Breast epithelium (tissue), 4 donors: ENCODE data around the gene SPATA21. TPM values are rescaled to one million over a fixed set of nuclear protein-coding genes. Genes with fewer than 3 reads are reported as not detected.

Source experiments
- DNase-seq, 2 donors: peaks; one replicate each; pipeline ENCODE4 v3.0.0-alpha.2; 2019; ENCODE audit warnings: low spot score in 2 of 2
- H3K27ac ChIP-seq, 2 donors: fragments of 200-600 bp; sonication (generic) in 1 of 2; one replicate each; pipeline ENCODE4 v1.5.1; 2016 to 2019; ENCODE audit warnings: mild to moderate bottlenecking in 1 of 2
- H3K27me3 ChIP-seq, 2 donors: fragments of 200-600 bp; sonication (generic) in 1 of 2; one replicate each; pipeline versions ENCODE4 v1.5.1 to v1.6.0; 2017 to 2019; ENCODE audit warnings: control low read depth in 1 of 2, mild to moderate bottlenecking in 1 of 2
- H3K36me3 ChIP-seq: fragments of 200-600 bp; one replicate; pipeline ENCODE4 v1.5.1; 2019
- H3K4me1 ChIP-seq, 2 donors: fragments of 200-600 bp; sonication (generic); one replicate each; pipeline ENCODE4 v1.5.1; 2016 to 2019; ENCODE audit warnings: control low read depth in 1 of 2
- H3K4me3 ChIP-seq, 3 donors: fragments of 200-600 bp; sonication (generic); 1 replicate in 2 of 3; 2 replicates in 1 of 3; pipeline ENCODE4 v1.5.1; 2016 to 2019; ENCODE audit warnings: mild to moderate bottlenecking in 3 of 3, moderate library complexity in 2 of 3
- H3K9me3 ChIP-seq, 2 donors: fragments of 200-600 bp; sonication (generic) in 1 of 2; one replicate each; pipeline ENCODE4 v1.5.1; 2016 to 2019; ENCODE audit warnings: control low read depth in 1 of 2
- POLR2A ChIP-seq: fragments of 450-650 bp; IDR thresholded peaks from one replicate; pipeline ENCODE4 v1.6.1; 2016; ENCODE audit warnings: antibody characterized with exemption, mild to moderate bottlenecking, moderate library complexity
- POLR2AphosphoS5 ChIP-seq, 3 donors: sonication (generic); formaldehyde crosslinking; IDR thresholded peaks; one replicate each; pipeline ENCODE4 v1.6.1; 2017; ENCODE audit warnings: antibody characterized with exemption in 3 of 3
- intact Hi-C: fragments of 100-400 bp; cut with DNase I; formaldehyde crosslinking; loops from one replicate; pipeline ENCODE4 v1.15.1; 2023; ENCODE audit warnings: low total_unique reads
- total RNA-seq, 3 donors: library from RNA; depleted of rRNA; stranded (reverse); fragments of >200 nt; gene quantifications; one replicate each; pipeline ENCODE4 v1.1.0, GENCODE V29; 2016
- TF ChIP-seq, protein P1 (sequence below), 3 donors: fragments of 450-650 bp; IDR thresholded peaks; one replicate each; pipeline ENCODE4 v1.5.1; 2016 to 2017; ENCODE audit warnings: antibody characterized with exemption in 3 of 3, mild to moderate bottlenecking in 3 of 3, moderate library complexity in 3 of 3

Gene SPATA21
- total RNA-seq, 3 donors from 2014 or later = not detected

GRCh38 chr1:16354619-16355018 is 82.6 kb downstream of the SPATA21 start:
- no peak overlapping the region for H3K27ac ChIP-seq
- intact Hi-C loops = no loop called here

DNA sequence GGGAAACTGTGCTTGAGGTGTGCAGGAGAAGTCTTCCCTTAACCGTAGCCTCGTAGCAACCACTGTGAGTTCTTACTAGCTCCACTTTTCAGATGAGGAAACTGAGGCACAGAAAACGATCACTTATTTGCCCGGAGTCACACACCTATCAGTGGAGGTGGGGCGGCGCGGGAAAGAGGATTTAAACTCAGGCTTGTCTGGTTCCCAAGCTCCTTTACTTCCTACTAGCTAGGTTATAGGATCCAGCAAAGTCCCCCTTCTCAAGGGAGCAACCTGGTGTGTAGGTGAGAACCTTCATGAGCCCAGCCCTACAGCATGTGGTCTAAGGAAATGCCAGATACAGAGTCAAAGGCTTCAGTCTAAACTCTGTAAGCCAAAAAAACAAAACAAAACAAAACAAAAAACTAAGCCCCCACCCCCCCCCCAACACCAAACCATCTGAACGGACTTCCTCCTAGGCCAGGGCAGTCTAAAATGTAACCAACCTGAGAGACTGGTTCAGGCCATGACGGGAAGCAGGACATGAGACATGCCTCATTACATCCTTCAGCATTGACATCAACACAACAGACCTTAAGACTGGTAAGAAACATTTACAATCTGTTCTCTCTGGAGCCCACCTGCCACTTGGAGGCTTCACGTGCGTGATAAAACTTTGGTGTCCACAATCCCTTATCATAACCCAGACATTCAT is 84.2 kb downstream of the SPATA21 start:
- TF ChIP-seq POLR2A (no peak), POLR2AphosphoS5 (IDR thresholded peaks at IDR 0.05) (no peak)
- TF ChIP-seq, protein P1, sequence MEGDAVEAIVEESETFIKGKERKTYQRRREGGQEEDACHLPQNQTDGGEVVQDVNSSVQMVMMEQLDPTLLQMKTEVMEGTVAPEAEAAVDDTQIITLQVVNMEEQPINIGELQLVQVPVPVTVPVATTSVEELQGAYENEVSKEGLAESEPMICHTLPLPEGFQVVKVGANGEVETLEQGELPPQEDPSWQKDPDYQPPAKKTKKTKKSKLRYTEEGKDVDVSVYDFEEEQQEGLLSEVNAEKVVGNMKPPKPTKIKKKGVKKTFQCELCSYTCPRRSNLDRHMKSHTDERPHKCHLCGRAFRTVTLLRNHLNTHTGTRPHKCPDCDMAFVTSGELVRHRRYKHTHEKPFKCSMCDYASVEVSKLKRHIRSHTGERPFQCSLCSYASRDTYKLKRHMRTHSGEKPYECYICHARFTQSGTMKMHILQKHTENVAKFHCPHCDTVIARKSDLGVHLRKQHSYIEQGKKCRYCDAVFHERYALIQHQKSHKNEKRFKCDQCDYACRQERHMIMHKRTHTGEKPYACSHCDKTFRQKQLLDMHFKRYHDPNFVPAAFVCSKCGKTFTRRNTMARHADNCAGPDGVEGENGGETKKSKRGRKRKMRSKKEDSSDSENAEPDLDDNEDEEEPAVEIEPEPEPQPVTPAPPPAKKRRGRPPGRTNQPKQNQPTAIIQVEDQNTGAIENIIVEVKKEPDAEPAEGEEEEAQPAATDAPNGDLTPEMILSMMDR (IDR thresholded peaks at IDR 0.05) = no peak
- intact Hi-C loops = no loop called here
- no peak for DNase-seq
- Histone ChIP-seq H3K4me3 (peak overlapping the region; percentile 68 to 96 (median 78)), H3K27ac (peak overlapping the region; percentile 87 to 94), H3K9me3 (no peaks in the 10 kb centered on the region), H3K4me1 (peaks cover 3 to 5% of the 10 kb centered on the region in 2 donors), H3K36me3 (no peaks in the 10 kb centered on the region), H3K27me3 (no peaks in the 10 kb centered on the region)

More at GRCh38 chr1:16354619-16355018, 82.6 kb downstream of the SPATA21 start:
- H3K27me3 ChIP-seq = no peaks in the 10 kb centered on the region
- DNase-seq = no peak
- no peak overlapping the region for H3K4me3 ChIP-seq
- no peaks in the 10 kb centered on the region for H3K36me3 ChIP-seq
- no peaks in the 10 kb centered on the region for H3K9me3 ChIP-seq
- TF ChIP-seq, protein P1 (IDR thresholded peaks at IDR 0.05) = no peak
- TF ChIP-seq POLR2A (no peak), POLR2AphosphoS5 (IDR thresholded peaks at IDR 0.05) (no peak)
- peaks cover 3 to 5% of the 10 kb centered on the region in 2 donors for H3K4me1 ChIP-seq

DNA sequence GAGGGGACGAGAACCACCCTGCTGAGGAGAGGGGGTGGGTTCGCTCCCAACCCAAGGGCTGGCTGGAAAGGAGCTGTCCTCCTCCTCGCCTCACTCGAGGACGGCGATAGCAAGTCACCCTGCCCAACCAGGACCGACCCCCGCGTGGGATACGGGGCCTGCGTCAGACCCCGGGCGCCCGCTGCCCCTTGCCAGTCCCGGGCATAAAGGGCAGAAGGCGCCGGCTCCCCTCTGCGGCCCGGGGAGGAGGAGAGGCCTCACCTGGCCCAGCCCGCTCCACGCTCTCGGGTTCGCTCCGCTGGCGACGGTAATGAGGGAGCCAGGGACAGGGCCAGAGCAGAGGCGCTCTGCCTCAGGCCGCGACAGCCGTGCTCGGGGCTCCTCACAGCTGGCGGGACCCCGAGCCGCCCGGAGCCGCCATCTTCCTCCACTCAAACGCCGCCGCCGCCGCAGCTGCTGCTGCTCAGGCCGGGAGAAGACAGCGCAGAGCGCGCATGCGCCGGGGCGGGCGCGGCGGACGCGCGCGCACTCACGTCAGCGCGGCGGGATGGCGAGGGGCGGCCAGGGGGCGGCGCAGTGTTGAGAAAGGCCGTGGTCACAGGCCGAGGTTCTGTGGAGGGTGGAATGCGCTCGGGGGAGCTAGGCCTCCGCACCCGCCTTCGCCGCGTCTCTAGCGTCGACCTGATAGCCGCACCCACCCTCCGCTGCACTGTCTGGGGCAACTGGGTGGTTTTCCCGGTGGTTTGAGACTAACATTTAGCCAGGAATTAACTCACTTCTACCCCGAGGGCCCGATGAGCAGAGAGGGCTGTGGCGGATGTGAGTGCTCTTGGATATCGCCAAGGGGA is 85.0 kb downstream of the SPATA21 start, which contains the start of gene FBXO42:
TSS of gene FBXO42 (minus strand) at position 487 of the 848 bp plus-strand sequence. CDS start 37,062 bp downstream, outside the sequence.
- Histone ChIP-seq H3K4me1 (peaks cover 3 to 5% of the 10 kb centered on the region in 2 donors), H3K9me3 (no peaks in the 10 kb centered on the region), H3K4me3 (peak within 1 kb of the TSS; percentile 68 to 96 (median 78)), H3K36me3 (no peaks in the 10 kb centered on the region), H3K27ac (peak within 1 kb of the TSS; percentile 87 to 94), H3K27me3 (no peaks in the 10 kb centered on the region)
- peak; percentile 9 for TF ChIP-seq POLR2A
- TF ChIP-seq, protein P1 (IDR thresholded peaks at IDR 0.05) = peak in 1 of 3 donors; percentile 43
- peak; percentile 28 to 68 (median 60) for TF ChIP-seq POLR2AphosphoS5 (IDR thresholded peaks at IDR 0.05)
- intact Hi-C loops = no loop called here
- DNase-seq = peak; percentile 87

DNA sequence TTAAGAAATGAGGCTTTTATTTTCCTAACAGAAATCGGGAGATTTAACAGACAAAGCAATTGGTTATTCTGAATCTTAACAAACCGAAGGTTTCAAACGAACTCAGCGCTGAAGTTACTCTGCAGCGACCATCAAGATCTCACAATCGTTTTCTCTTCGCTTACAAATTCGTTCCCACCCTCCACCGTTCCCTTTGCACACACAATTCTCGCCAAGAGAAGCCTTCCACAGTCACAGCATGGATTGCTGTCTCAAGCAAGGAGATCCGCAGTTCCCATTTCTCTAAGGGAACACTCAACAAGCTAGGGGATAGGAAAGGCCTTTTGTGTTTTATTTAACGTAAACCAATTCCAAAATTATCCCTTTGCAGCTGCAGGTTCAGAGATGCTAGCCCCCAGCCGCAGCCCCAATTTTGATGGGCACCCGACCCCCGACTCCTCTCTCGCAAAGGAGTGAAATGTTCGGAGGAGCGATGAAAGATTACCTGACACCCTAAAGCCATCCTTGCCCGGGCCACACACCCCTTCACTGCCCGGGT is 85.7 kb downstream of the SPATA21 start:
- no peaks in the 10 kb centered on the region for H3K9me3 ChIP-seq
- intact Hi-C loops = no loop called here
- H3K36me3 ChIP-seq = no peaks in the 10 kb centered on the region
- no peak for DNase-seq
- TF ChIP-seq POLR2A = no peak
- no peak for TF ChIP-seq POLR2AphosphoS5 (IDR thresholded peaks at IDR 0.05)
- TF ChIP-seq, protein P1 (IDR thresholded peaks at IDR 0.05) = no peak
- peak overlapping the region; percentile 68 to 96 (median 78) for H3K4me3 ChIP-seq
- H3K4me1 ChIP-seq = peaks cover 3 to 5% of the 10 kb centered on the region in 2 donors
- no peaks in the 10 kb centered on the region for H3K27me3 ChIP-seq
- peak overlapping the region; percentile 87 to 94 for H3K27ac ChIP-seq
